ENCODE measurements around the gene PACRG. TPM values are rescaled to one million over a fixed set of nuclear protein-coding genes. Genes with fewer than 3 reads are reported as not detected.

Gene PACRG
- total RNA-seq, 4 donors from 2014 or later, result 1.5 to 10.4 (median 2.1) TPM

DNA sequence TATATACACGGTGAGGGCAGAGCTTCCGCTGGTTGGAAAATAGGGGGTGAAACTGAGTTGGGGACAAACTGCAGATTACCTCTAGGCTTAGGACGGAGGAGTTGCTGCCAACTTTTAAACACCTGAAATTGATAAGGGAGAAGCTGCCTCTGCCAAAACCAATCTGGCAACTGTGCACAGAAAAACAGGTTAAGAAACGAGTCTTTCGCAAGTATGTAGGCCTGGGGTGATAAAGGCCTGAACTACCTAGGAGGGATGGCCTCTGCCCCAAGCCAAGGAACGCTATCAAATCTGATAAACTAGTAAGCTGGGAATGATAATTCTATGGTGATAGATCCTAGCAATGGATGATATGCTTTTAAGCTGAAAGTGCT is 536.9 kb downstream of the PACRG start:
- Histone ChIP-seq H3K4me1 (peaks cover 0 to 53% (median 15%) of the 10 kb centered on the region in 4 donors), H3K36me3 (no peaks in the 10 kb centered on the region), H3K27me3 (no peaks in the 10 kb centered on the region), H3K9me3 (no peaks in the 10 kb centered on the region), H3K4me3 (no peak overlapping the region), H3K27ac (peak overlapping the region; percentile 16 to 88 (median 54))
- no peak for DNase-seq (ENCODE audit: low spot score in 2 of 2)
- WGBS, 2 donors, result 81 to 86% methylated on average over 6 of the region's 6 CpGs
- TF ChIP-seq POLR2A (IDR thresholded peaks at IDR 0.05), result no peak
- TF ChIP-seq EP300 (IDR thresholded peaks at IDR 0.05), result no peak
- TF ChIP-seq, protein P1, sequence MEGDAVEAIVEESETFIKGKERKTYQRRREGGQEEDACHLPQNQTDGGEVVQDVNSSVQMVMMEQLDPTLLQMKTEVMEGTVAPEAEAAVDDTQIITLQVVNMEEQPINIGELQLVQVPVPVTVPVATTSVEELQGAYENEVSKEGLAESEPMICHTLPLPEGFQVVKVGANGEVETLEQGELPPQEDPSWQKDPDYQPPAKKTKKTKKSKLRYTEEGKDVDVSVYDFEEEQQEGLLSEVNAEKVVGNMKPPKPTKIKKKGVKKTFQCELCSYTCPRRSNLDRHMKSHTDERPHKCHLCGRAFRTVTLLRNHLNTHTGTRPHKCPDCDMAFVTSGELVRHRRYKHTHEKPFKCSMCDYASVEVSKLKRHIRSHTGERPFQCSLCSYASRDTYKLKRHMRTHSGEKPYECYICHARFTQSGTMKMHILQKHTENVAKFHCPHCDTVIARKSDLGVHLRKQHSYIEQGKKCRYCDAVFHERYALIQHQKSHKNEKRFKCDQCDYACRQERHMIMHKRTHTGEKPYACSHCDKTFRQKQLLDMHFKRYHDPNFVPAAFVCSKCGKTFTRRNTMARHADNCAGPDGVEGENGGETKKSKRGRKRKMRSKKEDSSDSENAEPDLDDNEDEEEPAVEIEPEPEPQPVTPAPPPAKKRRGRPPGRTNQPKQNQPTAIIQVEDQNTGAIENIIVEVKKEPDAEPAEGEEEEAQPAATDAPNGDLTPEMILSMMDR (IDR thresholded peaks at IDR 0.05), result no peak

DNA sequence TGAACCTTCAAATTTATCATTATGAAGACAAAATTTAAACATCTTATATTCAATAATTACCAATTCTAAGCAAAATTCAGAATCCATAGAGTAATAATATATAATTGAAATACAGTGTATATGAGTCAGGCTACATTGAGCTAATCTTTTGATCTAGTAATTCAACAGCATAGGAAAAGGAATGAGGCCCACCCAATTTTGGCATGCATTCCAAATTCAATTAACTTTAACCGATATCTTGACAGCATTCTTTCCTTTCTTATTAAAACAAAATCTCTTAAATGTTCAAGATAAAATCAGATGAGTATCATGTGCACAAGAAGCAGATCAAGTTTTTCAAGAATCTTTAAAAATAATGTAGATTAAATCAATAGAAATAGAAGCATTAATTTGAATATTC is 553.9 kb downstream of the PACRG start:
- Histone ChIP-seq H3K9me3 (no peaks in the 10 kb centered on the region), H3K27ac (no peak overlapping the region), H3K4me3 (no peak overlapping the region), H3K27me3 (no peaks in the 10 kb centered on the region), H3K36me3 (no peaks in the 10 kb centered on the region), H3K4me1 (peaks cover 0 to 7% (median 0%) of the 10 kb centered on the region in 4 donors)
- DNase-seq (ENCODE audit: low spot score in 2 of 2), result no peak
- 50 to 66% methylated on average over 1 of the region's 1 CpG for WGBS, 2 donors
- TF ChIP-seq, protein P1 (IDR thresholded peaks at IDR 0.05), result no peak
- TF ChIP-seq EP300 (IDR thresholded peaks at IDR 0.05) (no peak), POLR2A (IDR thresholded peaks at IDR 0.05) (no peak)

DNA sequence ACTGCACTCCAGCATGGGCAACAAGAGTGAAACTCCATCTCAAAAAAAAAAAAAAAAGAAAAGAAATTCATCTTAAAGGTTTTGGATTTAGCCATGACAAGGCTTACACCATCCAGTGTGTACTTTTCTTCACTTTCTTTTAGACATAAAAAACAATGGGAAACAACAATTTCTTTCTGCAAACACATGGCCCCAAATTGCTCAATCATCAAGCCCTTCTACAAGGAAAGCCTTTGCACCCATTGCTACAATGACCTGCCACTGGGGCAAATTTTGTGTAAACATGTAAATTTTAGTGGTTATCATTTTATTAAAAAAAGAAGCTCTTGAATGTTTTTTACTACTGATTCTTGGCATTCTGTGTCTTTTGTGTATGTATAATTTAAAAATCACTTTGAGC is 554.9 kb downstream of the PACRG start:
- Histone ChIP-seq H3K4me3 (no peak overlapping the region), H3K9me3 (no peaks in the 10 kb centered on the region), H3K27me3 (no peaks in the 10 kb centered on the region), H3K4me1 (peaks cover 0 to 7% (median 0%) of the 10 kb centered on the region in 4 donors), H3K27ac (no peak overlapping the region), H3K36me3 (no peaks in the 10 kb centered on the region)
- TF ChIP-seq, protein P1 (IDR thresholded peaks at IDR 0.05), result no peak
- TF ChIP-seq POLR2A (IDR thresholded peaks at IDR 0.05), result no peak
- TF ChIP-seq EP300 (IDR thresholded peaks at IDR 0.05), result no peak
- DNase-seq (ENCODE audit: low spot score in 2 of 2), result no peak

DNA sequence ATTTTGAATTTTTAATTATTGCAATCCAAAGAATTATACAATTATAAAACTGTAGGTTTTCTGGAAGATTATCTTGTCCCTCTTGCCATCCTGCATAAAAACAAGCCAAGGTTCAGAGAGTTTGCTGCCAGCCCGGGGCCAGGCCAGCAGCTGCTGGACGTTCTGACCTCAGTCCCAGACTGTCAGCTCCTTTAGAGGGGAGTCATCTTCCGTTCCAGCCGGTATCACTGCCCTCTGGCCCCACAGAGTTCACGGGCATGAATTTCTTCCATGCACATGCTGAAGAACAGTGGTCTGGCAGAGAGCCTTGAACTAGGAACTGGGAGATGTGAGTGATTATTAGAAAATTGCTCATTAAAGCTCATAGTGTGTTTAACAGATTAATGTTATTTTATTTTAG is 556.4 kb downstream of the PACRG start:
- 43 to 50% methylated on average over 5 of the region's 5 CpGs for WGBS, 2 donors
- DNase-seq (ENCODE audit: low spot score in 2 of 2), result no peak
- no peak overlapping the region for H3K4me3 ChIP-seq

DNA sequence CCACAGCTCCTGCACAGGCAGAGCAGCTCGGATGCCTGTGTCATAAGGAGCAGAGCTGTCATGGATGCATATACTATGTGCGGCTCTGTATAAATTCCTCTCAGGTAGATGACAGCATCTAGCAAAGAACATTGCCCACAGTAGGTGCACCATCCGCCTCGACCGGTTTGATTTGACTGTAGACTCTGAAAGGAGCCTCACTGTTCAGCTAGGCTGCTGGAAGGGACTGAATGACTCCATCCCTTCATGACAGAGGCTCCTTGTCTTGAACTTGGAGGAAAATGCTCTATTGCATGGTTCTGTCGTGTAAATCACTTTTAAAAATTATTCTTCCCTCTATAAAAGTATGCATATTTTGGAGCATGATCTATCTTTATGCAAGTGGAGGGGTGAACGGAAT is 557.9 kb downstream of the PACRG start:
- no peaks in the 10 kb centered on the region for H3K36me3 ChIP-seq
- no peak for DNase-seq (ENCODE audit: low spot score in 2 of 2)
- no peak overlapping the region for H3K4me3 ChIP-seq
- peaks cover 0 to 7% (median 0%) of the 10 kb centered on the region in 4 donors for H3K4me1 ChIP-seq
- H3K9me3 ChIP-seq, result no peaks in the 10 kb centered on the region
- H3K27ac ChIP-seq, result peak overlapping the region in 3 of 4 donors; percentile 30 to 61 (median 32)
- WGBS, 2 donors, result 39 to 64% methylated on average over 7 of the region's 7 CpGs
- no peaks in the 10 kb centered on the region for H3K27me3 ChIP-seq
- TF ChIP-seq POLR2A (IDR thresholded peaks at IDR 0.05) (no peak), EP300 (IDR thresholded peaks at IDR 0.05) (no peak)
- TF ChIP-seq, protein P1 (IDR thresholded peaks at IDR 0.05), result no peak

More for the DNA sequence above, 556.4 kb downstream of the PACRG start:
- Histone ChIP-seq H3K36me3 (no peaks in the 10 kb centered on the region), H3K4me1 (peaks cover 0 to 7% (median 0%) of the 10 kb centered on the region in 4 donors), H3K9me3 (no peaks in the 10 kb centered on the region), H3K27me3 (no peaks in the 10 kb centered on the region), H3K27ac (peak overlapping the region in 1 of 4 donors; percentile 14)
- TF ChIP-seq EP300 (IDR thresholded peaks at IDR 0.05) (no peak), POLR2A (IDR thresholded peaks at IDR 0.05) (no peak)
- TF ChIP-seq, protein P1 (IDR thresholded peaks at IDR 0.05), result no peak
